Right lobe of liver (tissue), 6 donors: ENCODE data around the gene PRKCA. TPM values are rescaled to one million over a fixed set of nuclear protein-coding genes. Genes with fewer than 3 reads are reported as not detected.

ENCODE experiments used
- ATAC-seq, 4 donors: fragments of 200-7000 bp; cut with Tn5 transposase; one replicate each; pipeline ENCODE4 v1.9.1; 2020; ENCODE audit warnings: mild to moderate bottlenecking in 4 of 4, moderate library complexity in 4 of 4
- DNase-seq, 3 donors: peaks; one replicate each; pipeline ENCODE4 v3.0.0-alpha.2; 2020
- H3K27ac ChIP-seq, 3 donors: fragments of 200-600 bp; one replicate each; pipeline ENCODE4 v1.8.0; 2022
- H3K27me3 ChIP-seq, 2 donors: fragments of 200-600 bp; one replicate each; pipeline ENCODE4 v1.8.0; 2022
- H3K36me3 ChIP-seq, 4 donors: fragments of 200-600 bp; sonication (generic) in 1 of 4; one replicate each; pipeline versions ENCODE4 v1.5.1 to v1.8.0; 2017 to 2022; ENCODE audit warnings: control low read depth in 1 of 4
- H3K4me1 ChIP-seq, 4 donors: fragments of 200-600 bp; sonication (generic) in 1 of 4; one replicate each; pipeline versions ENCODE4 v1.5.1 to v1.8.0; 2017 to 2022; ENCODE audit warnings: control low read depth in 1 of 4
- H3K4me3 ChIP-seq, 3 donors: fragments of 200-600 bp; one replicate each; pipeline ENCODE4 v1.8.0; 2022
- H3K9me3 ChIP-seq, 4 donors: fragments of 200-600 bp; sonication (generic) in 1 of 4; one replicate each; pipeline versions ENCODE4 v1.5.1 to v1.8.0; 2017 to 2022; ENCODE audit warnings: control low read depth in 1 of 4
- POLR2A ChIP-seq: fragments of 450-650 bp; IDR thresholded peaks from one replicate; pipeline ENCODE4 v1.6.1; 2017; ENCODE audit warnings: antibody characterized with exemption, mild to moderate bottlenecking
- WGBS: methylation state at CpG from one replicate; pipeline ENCODE4 v1.1.6; 2018; ENCODE audit warnings: low coverage, low lambda C conversion rate; ENCODE audit not compliant: insufficient coverage; ENCODE audit errors: missing lambda C conversion rate; 5-methylcytosine and 5-hydroxymethylcytosine counted together
- intact Hi-C, 2 donors: fragments of 100-400 bp; cut with DNase I; formaldehyde crosslinking; loops; one replicate each; pipeline versions ENCODE4 v1.11.2 to v1.14.1; 2022
- total RNA-seq, 6 experiments: library from RNA; depleted of rRNA in 2 of 6; stranded (reverse); fragments of >200 nt in 2 of 6; fragmentation: NEBNext Ultra II Directional in 3 of 6; extraction: Animal tissue kit (Norgen Biotek cat#: 25700) in 3 of 6; gene quantifications; one replicate each; pipeline versions ENCODE4 v1.1.0 to v1.2.4, GENCODE V29; 2016 to 2023
- TF ChIP-seq, protein P1 (sequence below), 4 donors: fragments of 200-600 bp in 3 of 4; fragments of 450-650 bp in 1 of 4; IDR thresholded peaks; one replicate each; pipeline versions ENCODE4 v1.5.1 to v1.8.0; 2016 to 2022; ENCODE audit warnings: antibody characterized with exemption in 4 of 4, mild to moderate bottlenecking in 2 of 4
- donor health status: DM: no; HTN: yes; CAD: no.
- donor health status: DM: no; HTN: no; CAD: no.
- donor health status: DM: no; HTN: no; CAD: no.
- donor health status: DM: no; HTN: yes; CAD: no.
- donor health status: DM: no; HTN: yes; CAD: no.

PRKCA gene
- total RNA-seq, 6 experiments from 2014 or later = 11.7 to 23.0 (median 18.7) TPM

DNA sequence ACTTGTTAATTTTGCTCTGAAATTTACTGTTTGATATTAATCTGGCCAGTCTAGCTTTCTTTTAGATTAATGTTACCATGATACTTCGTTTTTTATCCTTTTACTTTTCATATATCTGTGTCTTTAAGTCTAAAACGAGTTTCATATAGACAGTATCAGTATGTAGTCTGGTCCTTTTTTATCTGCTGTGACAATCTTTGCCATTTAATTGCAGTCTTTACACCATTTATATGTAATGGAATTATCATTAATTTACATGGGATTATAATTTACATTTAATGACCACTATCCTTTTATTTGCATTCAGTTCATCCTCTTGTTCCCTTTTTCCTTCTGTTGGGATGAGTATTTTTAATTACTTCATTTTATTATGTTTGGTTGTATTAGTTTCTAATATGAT lies 243.5 kb downstream of the PRKCA start:
- DNase-seq (no peak), ATAC-seq (no peak)
- Histone ChIP-seq H3K9me3 (no peaks in the 10 kb centered on the region), H3K4me3 (no peak overlapping the region), H3K27me3 (no peaks in the 10 kb centered on the region), H3K27ac (no peak overlapping the region), H3K36me3 (no peaks in the 10 kb centered on the region), H3K4me1 (peaks cover 0 to 21% (median 10%) of the 10 kb centered on the region in 4 donors)
- intact Hi-C loops = no loop called here
- no peak for TF ChIP-seq POLR2A
- TF ChIP-seq, protein P1, sequence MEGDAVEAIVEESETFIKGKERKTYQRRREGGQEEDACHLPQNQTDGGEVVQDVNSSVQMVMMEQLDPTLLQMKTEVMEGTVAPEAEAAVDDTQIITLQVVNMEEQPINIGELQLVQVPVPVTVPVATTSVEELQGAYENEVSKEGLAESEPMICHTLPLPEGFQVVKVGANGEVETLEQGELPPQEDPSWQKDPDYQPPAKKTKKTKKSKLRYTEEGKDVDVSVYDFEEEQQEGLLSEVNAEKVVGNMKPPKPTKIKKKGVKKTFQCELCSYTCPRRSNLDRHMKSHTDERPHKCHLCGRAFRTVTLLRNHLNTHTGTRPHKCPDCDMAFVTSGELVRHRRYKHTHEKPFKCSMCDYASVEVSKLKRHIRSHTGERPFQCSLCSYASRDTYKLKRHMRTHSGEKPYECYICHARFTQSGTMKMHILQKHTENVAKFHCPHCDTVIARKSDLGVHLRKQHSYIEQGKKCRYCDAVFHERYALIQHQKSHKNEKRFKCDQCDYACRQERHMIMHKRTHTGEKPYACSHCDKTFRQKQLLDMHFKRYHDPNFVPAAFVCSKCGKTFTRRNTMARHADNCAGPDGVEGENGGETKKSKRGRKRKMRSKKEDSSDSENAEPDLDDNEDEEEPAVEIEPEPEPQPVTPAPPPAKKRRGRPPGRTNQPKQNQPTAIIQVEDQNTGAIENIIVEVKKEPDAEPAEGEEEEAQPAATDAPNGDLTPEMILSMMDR (IDR thresholded peaks at IDR 0.05) = no peak
- WGBS = 87% methylated on average over 2 of the region's 2 CpGs

DNA sequence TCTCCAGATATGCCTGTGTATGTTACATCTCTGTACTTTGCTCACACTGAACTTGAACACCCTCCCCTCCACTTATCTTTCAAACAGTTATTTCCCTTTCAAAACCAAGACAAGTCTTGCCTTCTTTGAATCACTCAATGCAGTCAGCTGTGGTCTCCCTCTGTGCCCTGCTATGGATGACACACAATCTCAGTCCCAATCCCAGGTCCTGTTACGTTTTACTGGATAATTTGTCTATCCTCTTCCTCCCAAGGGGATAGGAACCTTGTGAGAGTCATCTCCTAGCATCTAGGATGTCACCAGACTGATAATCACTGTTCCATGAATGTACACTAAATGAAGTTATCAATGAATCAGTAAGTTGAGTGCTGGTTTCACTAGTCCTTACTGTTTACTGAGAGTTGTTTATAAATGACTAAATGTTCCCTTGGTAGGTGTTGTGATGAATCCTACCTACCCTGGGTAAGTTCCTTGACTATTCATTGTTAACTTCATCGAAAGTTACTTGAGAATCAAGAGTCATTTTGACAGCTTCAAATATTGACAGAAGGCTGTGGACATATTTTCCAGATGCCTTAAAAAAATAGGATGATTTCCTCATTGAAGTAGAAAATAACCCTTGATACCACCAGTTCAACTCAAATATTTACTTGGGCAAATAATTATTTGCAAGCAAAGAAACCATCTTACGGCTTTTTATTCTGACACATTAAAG lies 244.9 kb downstream of the PRKCA start:
- peaks cover 0 to 21% (median 10%) of the 10 kb centered on the region in 4 donors for H3K4me1 ChIP-seq
- no peaks in the 10 kb centered on the region for H3K36me3 ChIP-seq
- ATAC-seq (peak; percentile 47 to 56 (median 52)), DNase-seq (no peak)
- H3K27me3 ChIP-seq = no peaks in the 10 kb centered on the region
- TF ChIP-seq, protein P1 (IDR thresholded peaks at IDR 0.05) = no peak
- no peak for TF ChIP-seq POLR2A
- no peaks in the 10 kb centered on the region for H3K9me3 ChIP-seq
- no peak overlapping the region for H3K4me3 ChIP-seq
- intact Hi-C loops = no loop called here
- H3K27ac ChIP-seq = peak overlapping the region; percentile 12 to 66 (median 58)
- WGBS = 32% methylated on average over 3 of the region's 3 CpGs

DNA sequence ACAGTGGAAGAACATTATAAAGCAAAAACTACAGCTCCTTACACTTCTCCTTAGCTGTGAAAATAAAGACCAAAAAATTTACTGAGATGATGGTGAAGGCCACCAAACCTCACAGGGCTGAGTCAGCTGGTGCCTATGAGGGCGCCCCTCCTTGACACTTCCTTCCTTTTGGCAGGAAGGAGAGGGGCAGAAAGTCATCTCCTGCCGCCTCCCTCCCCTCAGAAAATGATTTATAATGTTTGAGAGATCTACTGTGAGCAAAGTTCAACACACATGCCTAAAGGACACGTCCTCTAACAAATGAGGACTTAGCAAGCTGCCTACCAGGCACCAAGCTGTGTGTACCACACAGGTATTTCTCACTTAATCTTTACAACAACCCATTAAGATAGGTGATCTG lies 245.7 kb downstream of the PRKCA start:
- DNase-seq = no peak
- H3K27me3 ChIP-seq = no peaks in the 10 kb centered on the region
- no peak for TF ChIP-seq POLR2A
- TF ChIP-seq, protein P1 (IDR thresholded peaks at IDR 0.05) = no peak
- no peak overlapping the region for H3K4me3 ChIP-seq
- H3K36me3 ChIP-seq = no peaks in the 10 kb centered on the region
- peak; percentile 72 to 76 (median 74) for ATAC-seq
- H3K27ac ChIP-seq = peak overlapping the region in 2 of 3 donors; percentile 58 to 66
- 22% methylated on average over 3 of the region's 3 CpGs for WGBS
- intact Hi-C loops = no loop called here
- no peaks in the 10 kb centered on the region for H3K9me3 ChIP-seq
- H3K4me1 ChIP-seq = peaks cover 0 to 21% (median 10%) of the 10 kb centered on the region in 4 donors

DNA sequence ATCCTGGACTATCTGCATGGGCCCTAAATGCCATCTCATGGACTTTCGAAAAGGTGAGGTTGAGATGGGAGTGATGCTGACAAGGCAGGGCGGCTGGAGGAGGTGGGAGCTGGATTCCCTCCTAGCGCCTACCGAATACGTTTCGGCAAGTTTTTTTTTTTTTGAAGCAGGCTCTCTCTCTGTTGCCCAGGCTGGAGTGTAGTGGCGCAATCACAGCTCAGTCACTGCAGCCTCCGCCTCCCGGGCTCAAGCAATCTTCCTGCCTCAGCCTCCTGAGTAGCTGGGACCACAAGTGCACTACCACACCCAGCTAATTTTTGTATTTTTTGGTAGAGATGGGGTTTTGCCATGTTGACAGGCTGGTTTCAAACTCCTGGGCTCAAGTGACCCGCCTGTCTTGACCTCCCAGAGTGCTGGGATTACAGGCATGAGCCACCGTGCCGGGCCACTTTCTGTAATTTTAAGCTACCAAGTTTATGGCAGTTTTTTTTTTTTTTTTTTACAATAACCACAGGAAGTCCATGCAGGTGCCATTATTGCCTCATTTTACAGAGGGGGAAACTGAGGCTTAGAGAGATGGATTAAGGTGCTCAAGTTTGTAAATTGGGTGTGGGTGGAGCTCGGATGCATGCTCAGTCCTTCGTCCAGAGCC lies 246.4 kb downstream of the PRKCA start:
- DNase-seq = no peak
- intact Hi-C loops = no loop called here
- ATAC-seq = peak; percentile 41 to 56 (median 44)
- no peaks in the 10 kb centered on the region for H3K27me3 ChIP-seq
- H3K36me3 ChIP-seq = no peaks in the 10 kb centered on the region
- TF ChIP-seq, protein P1 (IDR thresholded peaks at IDR 0.05) = no peak
- no peak for TF ChIP-seq POLR2A
- H3K4me3 ChIP-seq = no peak overlapping the region
- H3K27ac ChIP-seq = peak overlapping the region in 2 of 3 donors; percentile 58 to 66
- H3K9me3 ChIP-seq = no peaks in the 10 kb centered on the region
- peaks cover 0 to 21% (median 10%) of the 10 kb centered on the region in 4 donors for H3K4me1 ChIP-seq
- 71% methylated on average over 11 of the region's 14 CpGs for WGBS
